Liver (tissue), 9 donors: ENCODE results near the gene RHOH. TPM values are rescaled to one million over a fixed set of nuclear protein-coding genes. Genes with fewer than 3 reads are reported as not detected.

ENCODE experiments used
- DNase-seq: peaks from one replicate; pipeline ENCODE4 v3.0.0-alpha.2; 2017; ENCODE audit warnings: low spot score
- H3K27ac ChIP-seq, 2 donors: one replicate each; pipeline ENCODE4 v1.7.0; 2013; ENCODE audit warnings: inconsistent platforms in 2 of 2, low read length in 2 of 2, control low read depth in 1 of 2, low read depth in 1 of 2, mild to moderate bottlenecking in 1 of 2
- H3K27me3 ChIP-seq, 4 donors: one replicate each; pipeline versions ENCODE4 v1.6.1 to v1.7.0; 2013; ENCODE audit warnings: low read length in 3 of 4, inconsistent platforms in 1 of 4, mild to moderate bottlenecking in 1 of 4, moderate library complexity in 1 of 4; ENCODE audit not compliant: control insufficient read depth in 4 of 4, insufficient read depth in 4 of 4
- H3K36me3 ChIP-seq, 4 donors: one replicate each; pipeline versions ENCODE4 v1.6.1 to v1.7.0; 2013; ENCODE audit warnings: low read length in 3 of 4, mild to moderate bottlenecking in 3 of 4, low read depth in 1 of 4, moderate library complexity in 1 of 4; ENCODE audit not compliant: control insufficient read depth in 4 of 4, insufficient read depth in 3 of 4
- H3K4me1 ChIP-seq, 4 donors: one replicate each; pipeline versions ENCODE4 v1.6.1 to v1.7.0; 2013; ENCODE audit warnings: low read length in 3 of 4, mild to moderate bottlenecking in 3 of 4, moderate library complexity in 1 of 4; ENCODE audit not compliant: control insufficient read depth in 4 of 4, insufficient read depth in 4 of 4
- H3K4me3 ChIP-seq, 3 donors: one replicate each; pipeline versions ENCODE4 v1.6.1 to v1.7.0; 2013; ENCODE audit warnings: low read length in 3 of 3, control low read depth in 1 of 3, low read depth in 1 of 3, mild to moderate bottlenecking in 1 of 3
- H3K9ac ChIP-seq, 2 donors: one replicate each; pipeline ENCODE4 v1.7.0; 2013; ENCODE audit warnings: low read length in 2 of 2, mild to moderate bottlenecking in 2 of 2, moderate library complexity in 2 of 2, control low read depth in 1 of 2, low read depth in 1 of 2
- H3K9me3 ChIP-seq, 4 donors: one replicate each; pipeline versions ENCODE4 v1.6.1 to v1.7.0; 2013; ENCODE audit warnings: low read length in 3 of 4; ENCODE audit not compliant: control insufficient read depth in 4 of 4
- EGR1 ChIP-seq, 2 donors: IDR thresholded peaks; 2 replicates each; pipeline ENCODE4 v1.6.1; 2016 to 2018; ENCODE audit warnings: antibody characterized with exemption in 2 of 2, low read depth in 2 of 2
- FOXA1 ChIP-seq: IDR thresholded peaks from 2 replicates; pipeline ENCODE4 v1.6.1; 2016; ENCODE audit warnings: antibody characterized with exemption
- FOXA2 ChIP-seq: IDR thresholded peaks from 2 replicates; pipeline ENCODE4 v1.6.1; 2016; ENCODE audit warnings: antibody characterized with exemption
- GABPA ChIP-seq, 2 donors: IDR thresholded peaks in 1 of 2; conservative IDR thresholded peaks in 1 of 2; 2 replicates each; pipeline ENCODE4 v1.6.1; 2016; ENCODE audit warnings: antibody characterized with exemption in 2 of 2, mild to moderate bottlenecking in 1 of 2, moderate library complexity in 1 of 2
- HNF4A ChIP-seq, 2 donors: conservative IDR thresholded peaks; 2 replicates each; pipeline ENCODE4 v1.6.1; 2016; ENCODE audit warnings: antibody characterized with exemption in 2 of 2, mild to moderate bottlenecking in 2 of 2
- HNF4G ChIP-seq: IDR thresholded peaks from 2 replicates; pipeline ENCODE4 v1.6.1; 2016; ENCODE audit warnings: antibody characterized with exemption
- JUND ChIP-seq, 2 donors: IDR thresholded peaks; 2 replicates each; pipeline ENCODE4 v1.6.1; 2016; ENCODE audit warnings: antibody characterized with exemption in 2 of 2
- MAX ChIP-seq: IDR thresholded peaks from 2 replicates; pipeline ENCODE4 v1.6.1; 2016; ENCODE audit warnings: antibody characterized with exemption
- NR2F2 ChIP-seq: IDR thresholded peaks from 2 replicates; pipeline ENCODE4 v1.6.1; 2016; ENCODE audit warnings: antibody characterized with exemption
- RAD21 ChIP-seq, 2 donors: IDR thresholded peaks; 2 replicates each; pipeline ENCODE4 v1.6.1; 2016; ENCODE audit warnings: antibody characterized with exemption in 2 of 2, mild to moderate bottlenecking in 2 of 2
- RXRA ChIP-seq, 2 donors: IDR thresholded peaks; 2 replicates each; pipeline ENCODE4 v1.6.1; 2017 to 2018; ENCODE audit warnings: antibody characterized with exemption in 2 of 2, mild to moderate bottlenecking in 1 of 2
- SP1 ChIP-seq: IDR thresholded peaks from 2 replicates; pipeline ENCODE4 v1.6.1; 2018; ENCODE audit warnings: antibody characterized with exemption, mild to moderate bottlenecking
- TAF1 ChIP-seq: conservative IDR thresholded peaks from 2 replicates; pipeline ENCODE4 v1.6.1; 2016; ENCODE audit warnings: antibody characterized with exemption, mild to moderate bottlenecking
- YY1 ChIP-seq: IDR thresholded peaks from 2 replicates; pipeline ENCODE4 v1.6.1; 2016; ENCODE audit warnings: antibody characterized with exemption, mild to moderate bottlenecking
- ZBTB33 ChIP-seq: IDR thresholded peaks from 2 replicates; pipeline ENCODE4 v1.6.1; 2016; ENCODE audit warnings: antibody characterized with exemption
- WGBS: extraction: QIAGEN DNeasy Blood & Tissue Kit; methylation state at CpG from one replicate; pipeline ENCODE4 v1.1.7; 2013; 5-methylcytosine and 5-hydroxymethylcytosine counted together
- polyA plus RNA-seq, 2 donors: library from polyadenylated mRNA; stranded (reverse) in 1 of 2; unstranded in 1 of 2; fragments of 200-250 nt in 1 of 2; fragments of >200 nt in 1 of 2; fragmentation: Nextera tagmentation in 1 of 2; extraction: Ambion mirVana in 1 of 2; gene quantifications; one replicate each; pipeline versions ENCODE4 v1.2.1 to v1.2.3, GENCODE V29; 2013 to 2015
- total RNA-seq, 2 donors: library from RNA; depleted of rRNA; stranded (reverse); fragments of >200 nt; gene quantifications; one replicate each; pipeline ENCODE4 v1.2.3, GENCODE V29; 2014
- TF ChIP-seq, protein P1 (sequence below): IDR thresholded peaks from 2 replicates; pipeline ENCODE4 v1.6.1; 2016; ENCODE audit warnings: antibody characterized with exemption, mild to moderate bottlenecking
- TF ChIP-seq, protein P2 (sequence below): fragments of 150-350 bp; IDR thresholded peaks from 2 replicates; pipeline ENCODE4 v1.5.1; 2017; ENCODE audit warnings: improper control_type of control experiment, low read depth, low read length; ENCODE audit not compliant: missing input control
- donor health status: healthy.
- donor health status: healthy.
- donor health status: healthy.
- donor health status: healthy.
- donor health status: healthy.

Gene RHOH
- total and polyA plus RNA-seq, 4 donors: 0.56 to 2.3 (median 1.3) TPM

DNA sequence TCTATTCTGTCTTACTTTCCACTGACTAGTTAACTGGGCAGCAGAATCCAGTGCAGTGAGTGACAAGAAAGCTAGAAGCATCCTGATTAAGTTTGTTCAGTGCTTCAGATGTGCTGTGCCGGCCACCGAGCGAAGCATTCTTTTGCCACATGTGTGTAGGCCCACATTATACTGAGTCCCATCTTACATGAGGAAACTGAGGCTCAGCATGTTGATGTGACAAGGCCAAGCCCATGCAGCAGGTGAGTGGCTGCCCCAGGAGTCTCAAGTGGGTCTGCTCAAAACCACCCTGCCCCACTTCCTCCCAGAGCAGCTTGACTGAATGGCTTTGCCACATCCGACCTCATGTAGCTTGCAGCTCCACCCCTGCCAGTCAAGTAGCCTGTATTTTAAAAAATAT lies 50.5 kb downstream of the RHOH start:
- WGBS: 91% methylated on average over 4 of the region's 4 CpGs
- no peaks in the 10 kb centered on the region for H3K4me1 ChIP-seq

More for the DNA sequence above, 50.5 kb downstream of the RHOH start:
- H3K9ac ChIP-seq: no peak overlapping the region
- no peak overlapping the region for H3K27ac ChIP-seq
- no peaks in the 10 kb centered on the region for H3K27me3 ChIP-seq
- DNase-seq: no peak
- H3K4me3 ChIP-seq: no peak overlapping the region
- no peak for TF ChIP-seq EGR1 (IDR thresholded peaks at IDR 0.05; ENCODE audit: low read depth in 2 of 2)
- no peak for TF ChIP-seq GABPA (IDR thresholded peaks at IDR 0.05 in 1 of 2, conservative IDR thresholded peaks at IDR 0.05 in 1 of 2)
- TF ChIP-seq NR2F2: no peak
- no peak for TF ChIP-seq SP1
- TF ChIP-seq, protein P1, sequence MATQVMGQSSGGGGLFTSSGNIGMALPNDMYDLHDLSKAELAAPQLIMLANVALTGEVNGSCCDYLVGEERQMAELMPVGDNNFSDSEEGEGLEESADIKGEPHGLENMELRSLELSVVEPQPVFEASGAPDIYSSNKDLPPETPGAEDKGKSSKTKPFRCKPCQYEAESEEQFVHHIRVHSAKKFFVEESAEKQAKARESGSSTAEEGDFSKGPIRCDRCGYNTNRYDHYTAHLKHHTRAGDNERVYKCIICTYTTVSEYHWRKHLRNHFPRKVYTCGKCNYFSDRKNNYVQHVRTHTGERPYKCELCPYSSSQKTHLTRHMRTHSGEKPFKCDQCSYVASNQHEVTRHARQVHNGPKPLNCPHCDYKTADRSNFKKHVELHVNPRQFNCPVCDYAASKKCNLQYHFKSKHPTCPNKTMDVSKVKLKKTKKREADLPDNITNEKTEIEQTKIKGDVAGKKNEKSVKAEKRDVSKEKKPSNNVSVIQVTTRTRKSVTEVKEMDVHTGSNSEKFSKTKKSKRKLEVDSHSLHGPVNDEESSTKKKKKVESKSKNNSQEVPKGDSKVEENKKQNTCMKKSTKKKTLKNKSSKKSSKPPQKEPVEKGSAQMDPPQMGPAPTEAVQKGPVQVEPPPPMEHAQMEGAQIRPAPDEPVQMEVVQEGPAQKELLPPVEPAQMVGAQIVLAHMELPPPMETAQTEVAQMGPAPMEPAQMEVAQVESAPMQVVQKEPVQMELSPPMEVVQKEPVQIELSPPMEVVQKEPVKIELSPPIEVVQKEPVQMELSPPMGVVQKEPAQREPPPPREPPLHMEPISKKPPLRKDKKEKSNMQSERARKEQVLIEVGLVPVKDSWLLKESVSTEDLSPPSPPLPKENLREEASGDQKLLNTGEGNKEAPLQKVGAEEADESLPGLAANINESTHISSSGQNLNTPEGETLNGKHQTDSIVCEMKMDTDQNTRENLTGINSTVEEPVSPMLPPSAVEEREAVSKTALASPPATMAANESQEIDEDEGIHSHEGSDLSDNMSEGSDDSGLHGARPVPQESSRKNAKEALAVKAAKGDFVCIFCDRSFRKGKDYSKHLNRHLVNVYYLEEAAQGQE: no peak
- no peak for TF ChIP-seq RXRA (IDR thresholded peaks at IDR 0.05)
- TF ChIP-seq YY1: no peak
- no peak for TF ChIP-seq FOXA2
- TF ChIP-seq, protein P2, sequence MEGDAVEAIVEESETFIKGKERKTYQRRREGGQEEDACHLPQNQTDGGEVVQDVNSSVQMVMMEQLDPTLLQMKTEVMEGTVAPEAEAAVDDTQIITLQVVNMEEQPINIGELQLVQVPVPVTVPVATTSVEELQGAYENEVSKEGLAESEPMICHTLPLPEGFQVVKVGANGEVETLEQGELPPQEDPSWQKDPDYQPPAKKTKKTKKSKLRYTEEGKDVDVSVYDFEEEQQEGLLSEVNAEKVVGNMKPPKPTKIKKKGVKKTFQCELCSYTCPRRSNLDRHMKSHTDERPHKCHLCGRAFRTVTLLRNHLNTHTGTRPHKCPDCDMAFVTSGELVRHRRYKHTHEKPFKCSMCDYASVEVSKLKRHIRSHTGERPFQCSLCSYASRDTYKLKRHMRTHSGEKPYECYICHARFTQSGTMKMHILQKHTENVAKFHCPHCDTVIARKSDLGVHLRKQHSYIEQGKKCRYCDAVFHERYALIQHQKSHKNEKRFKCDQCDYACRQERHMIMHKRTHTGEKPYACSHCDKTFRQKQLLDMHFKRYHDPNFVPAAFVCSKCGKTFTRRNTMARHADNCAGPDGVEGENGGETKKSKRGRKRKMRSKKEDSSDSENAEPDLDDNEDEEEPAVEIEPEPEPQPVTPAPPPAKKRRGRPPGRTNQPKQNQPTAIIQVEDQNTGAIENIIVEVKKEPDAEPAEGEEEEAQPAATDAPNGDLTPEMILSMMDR: no peak
- TF ChIP-seq HNF4G: no peak
- no peak for TF ChIP-seq TAF1
- no peak for TF ChIP-seq HNF4A (conservative IDR thresholded peaks at IDR 0.05)
- TF ChIP-seq FOXA1: no peak
- no peak for TF ChIP-seq MAX
- TF ChIP-seq ZBTB33: no peak
- no peak for TF ChIP-seq RAD21 (IDR thresholded peaks at IDR 0.05)
- TF ChIP-seq JUND (IDR thresholded peaks at IDR 0.05): no peak
- no peaks in the 10 kb centered on the region for H3K9me3 ChIP-seq
- no peaks in the 10 kb centered on the region for H3K36me3 ChIP-seq
